ENCODE results near the gene HMG20B.

DNA sequence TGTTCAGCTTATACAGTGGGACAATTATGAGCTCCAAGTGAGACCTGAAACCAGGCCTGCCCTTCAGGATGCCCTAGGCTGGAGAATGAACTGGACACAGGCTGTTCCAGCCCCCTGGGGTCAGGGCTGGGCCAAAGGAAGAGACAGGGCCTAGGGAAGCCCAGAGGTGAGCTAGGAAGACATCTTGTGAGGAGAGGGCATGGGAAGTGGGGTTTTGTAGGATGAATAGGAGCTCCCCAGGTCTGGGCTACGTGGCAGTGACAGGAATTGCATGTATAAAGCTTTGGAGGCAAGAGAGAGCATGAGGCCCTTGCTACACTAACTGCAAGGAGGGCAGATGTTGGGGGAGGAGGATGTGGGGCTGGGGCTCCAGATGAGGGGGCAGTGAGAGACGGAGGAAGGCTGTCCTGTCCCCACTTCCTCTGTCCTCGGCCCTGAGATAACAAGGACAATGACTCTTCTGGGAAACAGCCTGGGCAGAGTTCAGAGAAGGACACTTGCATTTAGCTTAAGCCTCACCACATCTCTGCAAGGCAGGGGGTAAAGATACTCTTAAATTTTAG is 35.4 kb downstream of the HMG20B start:
- TF ChIP-seq, protein P1, sequence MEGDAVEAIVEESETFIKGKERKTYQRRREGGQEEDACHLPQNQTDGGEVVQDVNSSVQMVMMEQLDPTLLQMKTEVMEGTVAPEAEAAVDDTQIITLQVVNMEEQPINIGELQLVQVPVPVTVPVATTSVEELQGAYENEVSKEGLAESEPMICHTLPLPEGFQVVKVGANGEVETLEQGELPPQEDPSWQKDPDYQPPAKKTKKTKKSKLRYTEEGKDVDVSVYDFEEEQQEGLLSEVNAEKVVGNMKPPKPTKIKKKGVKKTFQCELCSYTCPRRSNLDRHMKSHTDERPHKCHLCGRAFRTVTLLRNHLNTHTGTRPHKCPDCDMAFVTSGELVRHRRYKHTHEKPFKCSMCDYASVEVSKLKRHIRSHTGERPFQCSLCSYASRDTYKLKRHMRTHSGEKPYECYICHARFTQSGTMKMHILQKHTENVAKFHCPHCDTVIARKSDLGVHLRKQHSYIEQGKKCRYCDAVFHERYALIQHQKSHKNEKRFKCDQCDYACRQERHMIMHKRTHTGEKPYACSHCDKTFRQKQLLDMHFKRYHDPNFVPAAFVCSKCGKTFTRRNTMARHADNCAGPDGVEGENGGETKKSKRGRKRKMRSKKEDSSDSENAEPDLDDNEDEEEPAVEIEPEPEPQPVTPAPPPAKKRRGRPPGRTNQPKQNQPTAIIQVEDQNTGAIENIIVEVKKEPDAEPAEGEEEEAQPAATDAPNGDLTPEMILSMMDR (IDR thresholded peaks at IDR 0.05), result no peak
- TF ChIP-seq EP300 (IDR thresholded peaks at IDR 0.05), result peak in 2 of 4 donors; percentile 16
- no peak for TF ChIP-seq POLR2A (IDR thresholded peaks at IDR 0.05)
